Fibroblast of villous mesenchyme (primary cell): Measurements from ENCODE around the gene PRUNE2. TPM values are rescaled to one million over a fixed set of nuclear protein-coding genes. Genes with fewer than 3 reads are reported as not detected.

Source experiments
- DNase-seq: peaks from one replicate; pipeline ENCODE4 v3.0.0-alpha.2; 2010; ENCODE audit warnings: low read depth
- H3K4me3 ChIP-seq: 2 replicates; pipeline ENCODE4 v1.5.1; 2011; ENCODE audit warnings: low read depth, mild to moderate bottlenecking, low read length
- total RNA-seq: library from RNA; depleted of rRNA; stranded (reverse); fragments of >200 nt; gene quantifications from 2 replicates; pipeline ENCODE4 v1.2.3, GENCODE V29; 2012
- TF ChIP-seq, protein P1 (sequence below): IDR thresholded peaks from 2 replicates; pipeline ENCODE4 v1.5.1; 2012; ENCODE audit warnings: low read depth, mild to moderate bottlenecking, low read length; ENCODE audit not compliant: insufficient read depth

The PRUNE2 gene
- total RNA-seq, 1 donor = 14.2 TPM

DNA sequence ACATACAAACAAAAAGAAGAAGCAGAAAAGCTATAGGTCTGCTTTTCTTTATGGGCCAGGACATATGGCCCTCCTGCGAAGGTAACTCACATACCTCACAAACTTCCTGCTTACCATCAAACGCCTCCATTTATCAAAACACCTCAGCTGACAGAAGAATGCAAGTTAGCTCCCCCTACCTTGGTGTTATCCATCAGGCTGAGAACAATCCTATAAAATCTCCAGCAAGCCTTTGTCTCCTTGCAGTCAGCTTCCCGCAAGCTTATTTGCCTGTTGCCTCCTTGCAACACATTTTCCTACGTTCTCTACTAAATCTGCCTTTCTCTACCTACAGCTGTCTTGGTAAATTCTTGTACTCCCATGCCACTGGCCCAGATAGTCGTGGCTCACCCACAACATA, 164.4 kb downstream of the PRUNE2 start:
- DNase-seq = no peak
- TF ChIP-seq, protein P1, sequence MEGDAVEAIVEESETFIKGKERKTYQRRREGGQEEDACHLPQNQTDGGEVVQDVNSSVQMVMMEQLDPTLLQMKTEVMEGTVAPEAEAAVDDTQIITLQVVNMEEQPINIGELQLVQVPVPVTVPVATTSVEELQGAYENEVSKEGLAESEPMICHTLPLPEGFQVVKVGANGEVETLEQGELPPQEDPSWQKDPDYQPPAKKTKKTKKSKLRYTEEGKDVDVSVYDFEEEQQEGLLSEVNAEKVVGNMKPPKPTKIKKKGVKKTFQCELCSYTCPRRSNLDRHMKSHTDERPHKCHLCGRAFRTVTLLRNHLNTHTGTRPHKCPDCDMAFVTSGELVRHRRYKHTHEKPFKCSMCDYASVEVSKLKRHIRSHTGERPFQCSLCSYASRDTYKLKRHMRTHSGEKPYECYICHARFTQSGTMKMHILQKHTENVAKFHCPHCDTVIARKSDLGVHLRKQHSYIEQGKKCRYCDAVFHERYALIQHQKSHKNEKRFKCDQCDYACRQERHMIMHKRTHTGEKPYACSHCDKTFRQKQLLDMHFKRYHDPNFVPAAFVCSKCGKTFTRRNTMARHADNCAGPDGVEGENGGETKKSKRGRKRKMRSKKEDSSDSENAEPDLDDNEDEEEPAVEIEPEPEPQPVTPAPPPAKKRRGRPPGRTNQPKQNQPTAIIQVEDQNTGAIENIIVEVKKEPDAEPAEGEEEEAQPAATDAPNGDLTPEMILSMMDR = no peak
- no peak overlapping the region for H3K4me3 ChIP-seq

DNA sequence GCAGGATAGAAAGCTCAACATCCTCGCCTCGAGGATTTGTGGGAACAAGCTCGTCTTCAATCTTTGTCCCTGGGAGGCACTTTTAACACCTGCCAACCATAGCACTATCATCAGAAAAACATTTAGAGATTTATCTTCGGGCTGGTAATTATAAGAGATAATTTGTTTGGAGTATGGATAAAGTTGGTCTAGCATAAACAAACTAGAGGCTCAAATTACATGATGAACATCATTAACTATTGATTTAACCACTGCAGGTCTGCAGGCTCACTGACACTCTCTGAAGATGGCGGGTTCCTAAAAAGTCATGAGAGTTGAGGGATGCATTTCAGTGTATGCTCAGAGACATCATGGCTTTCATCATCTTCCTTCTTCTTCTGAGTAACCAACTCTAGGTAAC, 167.5 kb downstream of the PRUNE2 start:
- DNase-seq = no peak
- TF ChIP-seq, protein P1 = no peak
- no peak overlapping the region for H3K4me3 ChIP-seq

DNA sequence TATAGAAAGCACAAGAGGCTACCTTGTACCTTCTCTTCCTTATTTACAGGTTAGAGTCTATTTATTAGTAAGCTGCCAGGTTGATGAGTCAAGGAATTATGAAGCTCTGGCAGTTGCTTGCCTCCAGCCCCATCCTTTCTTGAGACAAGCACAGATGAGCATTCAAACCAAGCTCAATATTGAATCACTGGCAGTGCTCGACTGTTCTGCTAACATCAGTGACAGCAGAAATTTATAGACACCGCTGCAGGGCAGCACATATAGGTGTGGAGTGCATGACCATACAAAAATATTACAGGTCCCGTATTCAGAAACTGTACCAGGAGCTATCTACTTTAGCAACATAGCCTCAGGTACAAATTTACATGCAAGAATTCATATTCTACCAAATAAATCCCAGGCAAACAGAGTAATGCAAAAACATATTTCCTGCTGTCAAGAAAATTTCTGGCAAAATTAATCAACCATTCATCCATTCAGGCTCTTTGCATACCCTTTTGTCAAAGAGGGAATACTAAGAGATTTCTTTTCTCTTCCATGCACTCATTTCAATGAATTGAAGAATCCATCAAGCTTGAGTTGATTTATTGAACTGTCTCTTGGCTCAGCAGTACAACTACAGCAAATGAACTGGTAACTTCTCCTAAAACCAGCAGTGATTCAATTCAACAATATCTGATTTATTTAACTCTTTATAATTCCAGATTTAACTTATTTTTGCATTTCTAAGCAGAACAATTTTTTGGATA, 168.6 kb downstream of the PRUNE2 start:
- H3K4me3 ChIP-seq = no peak overlapping the region
- no peak for DNase-seq
- TF ChIP-seq, protein P1 = no peak

DNA sequence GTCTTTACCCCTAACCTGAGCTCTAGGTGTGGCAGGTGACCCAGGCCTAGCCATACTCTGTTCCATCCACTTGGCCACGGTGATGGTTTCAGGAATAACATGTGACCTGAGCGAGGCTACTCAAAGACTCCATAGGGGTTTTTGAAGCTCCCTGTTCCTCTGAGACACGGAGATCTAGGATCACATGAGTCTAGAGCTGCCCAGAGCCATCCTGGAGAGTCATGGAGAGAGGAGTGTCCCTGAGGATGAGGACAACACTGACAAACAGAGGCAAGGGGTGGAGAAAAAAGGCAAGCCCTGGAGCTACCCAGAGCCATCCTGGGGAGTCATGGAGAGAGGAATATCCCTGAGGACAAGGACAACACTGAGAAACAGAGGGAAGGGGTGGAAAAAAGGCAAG, 171.2 kb downstream of the PRUNE2 start:
- DNase-seq = no peak
- TF ChIP-seq, protein P1 = no peak
- H3K4me3 ChIP-seq = no peak overlapping the region

DNA sequence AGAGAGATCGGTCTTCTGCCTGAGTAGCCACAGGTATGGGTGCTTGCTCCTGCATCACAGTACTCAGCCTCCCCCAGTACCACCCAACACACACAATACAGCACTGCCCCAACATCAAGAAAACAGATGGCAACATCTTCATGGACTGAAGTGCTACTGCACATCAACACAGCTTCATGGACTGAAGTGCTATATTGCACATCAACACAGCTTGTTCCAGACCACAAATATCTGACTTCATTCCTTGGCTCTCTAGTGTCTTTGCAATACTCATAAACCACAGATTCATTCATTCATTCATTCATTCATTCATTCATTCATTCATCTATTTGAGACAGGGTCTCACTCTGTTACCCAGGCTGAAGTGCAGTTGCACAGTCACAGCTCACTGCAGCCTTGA, 172.8 kb downstream of the PRUNE2 start:
- TF ChIP-seq, protein P1 = no peak
- DNase-seq = no peak

DNA sequence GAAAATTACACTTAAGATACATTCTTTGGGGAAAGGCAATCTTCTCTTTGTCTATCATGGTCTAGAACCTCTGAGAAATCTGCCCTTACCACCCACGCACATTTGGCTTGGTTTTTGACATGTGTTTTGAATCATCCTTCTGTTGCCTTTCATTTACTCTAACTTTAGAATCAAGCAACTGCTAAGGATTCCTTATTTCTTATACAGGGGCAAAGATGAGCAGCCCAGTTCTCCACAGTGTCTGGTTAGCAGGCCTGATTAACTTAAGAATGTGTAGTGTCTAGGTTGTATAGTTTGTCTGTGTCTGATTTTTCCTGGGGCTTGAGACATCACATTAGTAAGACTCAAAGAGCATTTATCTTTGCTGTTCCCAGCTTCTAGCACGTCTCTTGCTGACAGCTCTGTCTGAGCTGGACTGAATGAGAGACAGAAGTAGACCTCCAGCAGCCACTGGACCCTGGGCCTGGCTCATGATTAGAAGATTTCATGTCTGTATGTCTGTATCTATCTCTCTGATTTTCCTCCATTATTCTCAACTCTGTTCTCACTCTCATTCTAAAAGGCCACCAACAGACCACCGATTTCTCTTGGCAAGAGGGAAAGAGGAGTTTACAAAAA, 173.5 kb downstream of the PRUNE2 start:
- TF ChIP-seq, protein P1 = no peak
- H3K4me3 ChIP-seq = no peak overlapping the region
- DNase-seq = no peak

More for the DNA sequence above, 172.8 kb downstream of the PRUNE2 start:
- H3K4me3 ChIP-seq = no peak overlapping the region
